ENCODE data around the gene DIO3.

Gene DIO3

DNA sequence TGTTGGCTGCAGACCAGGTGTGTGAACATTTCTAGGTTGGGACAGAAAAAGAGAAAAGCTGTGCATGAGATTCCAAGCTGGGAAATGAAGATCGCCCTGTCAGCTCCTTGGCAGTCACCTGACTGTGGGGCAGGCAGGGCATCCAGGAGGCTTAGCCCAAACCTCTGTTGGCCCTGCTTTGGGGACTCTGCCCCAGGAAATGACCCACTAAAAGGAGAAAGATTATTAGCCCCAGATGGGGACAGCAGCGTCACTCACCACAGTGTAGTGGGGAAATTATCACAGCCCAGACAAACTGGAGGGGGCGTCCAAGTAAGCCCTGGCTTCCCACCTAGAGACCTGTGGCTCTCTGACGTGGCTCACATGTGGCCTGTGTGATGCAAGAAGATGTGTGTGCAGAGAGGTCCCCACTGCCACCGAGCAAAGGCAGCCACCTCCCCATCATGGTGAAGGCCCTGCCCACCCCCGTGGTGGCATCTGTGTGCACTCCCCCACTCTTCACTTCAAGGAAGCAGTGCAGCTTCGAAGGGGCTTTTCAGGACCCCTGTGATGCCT is 39.1 kb downstream of the DIO3 start:
- DNase-seq: no peak

DNA sequence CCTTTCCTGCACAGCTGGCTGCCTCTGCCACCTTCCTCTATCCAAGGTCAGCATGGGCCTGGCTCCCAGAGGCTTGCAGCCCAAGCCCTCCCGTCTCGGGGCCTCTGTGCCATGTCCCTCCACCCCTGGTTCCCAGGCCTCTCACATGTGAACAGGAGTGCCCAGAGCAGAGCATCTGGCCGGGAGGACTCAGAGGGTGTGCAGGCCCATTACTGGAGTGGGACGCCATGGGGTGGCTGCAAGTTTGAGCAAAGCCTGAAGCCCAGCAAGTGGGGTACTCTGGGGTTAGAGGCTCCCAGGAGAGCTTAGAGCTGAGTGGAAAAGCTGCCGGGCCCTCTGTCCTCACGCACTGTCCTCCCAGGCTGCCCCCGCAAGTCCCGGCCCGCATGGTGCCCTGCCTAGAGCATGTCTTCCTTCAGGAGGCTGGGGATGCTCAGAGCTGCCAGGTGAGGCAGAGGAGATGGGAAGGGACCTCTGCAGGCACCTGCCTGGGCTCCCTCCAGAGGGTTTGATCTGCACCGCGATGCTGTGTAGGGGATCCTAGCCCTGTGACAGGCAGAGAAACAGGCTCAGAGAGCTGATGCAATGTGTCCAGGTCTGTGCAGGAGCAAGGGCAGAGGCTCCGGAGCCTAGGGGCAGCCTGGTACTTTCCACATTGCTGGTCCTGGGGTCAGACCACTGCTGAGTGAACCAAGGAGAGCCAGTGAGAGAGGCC is 39.8 kb downstream of the DIO3 start:
- DNase-seq: no peak

DNA sequence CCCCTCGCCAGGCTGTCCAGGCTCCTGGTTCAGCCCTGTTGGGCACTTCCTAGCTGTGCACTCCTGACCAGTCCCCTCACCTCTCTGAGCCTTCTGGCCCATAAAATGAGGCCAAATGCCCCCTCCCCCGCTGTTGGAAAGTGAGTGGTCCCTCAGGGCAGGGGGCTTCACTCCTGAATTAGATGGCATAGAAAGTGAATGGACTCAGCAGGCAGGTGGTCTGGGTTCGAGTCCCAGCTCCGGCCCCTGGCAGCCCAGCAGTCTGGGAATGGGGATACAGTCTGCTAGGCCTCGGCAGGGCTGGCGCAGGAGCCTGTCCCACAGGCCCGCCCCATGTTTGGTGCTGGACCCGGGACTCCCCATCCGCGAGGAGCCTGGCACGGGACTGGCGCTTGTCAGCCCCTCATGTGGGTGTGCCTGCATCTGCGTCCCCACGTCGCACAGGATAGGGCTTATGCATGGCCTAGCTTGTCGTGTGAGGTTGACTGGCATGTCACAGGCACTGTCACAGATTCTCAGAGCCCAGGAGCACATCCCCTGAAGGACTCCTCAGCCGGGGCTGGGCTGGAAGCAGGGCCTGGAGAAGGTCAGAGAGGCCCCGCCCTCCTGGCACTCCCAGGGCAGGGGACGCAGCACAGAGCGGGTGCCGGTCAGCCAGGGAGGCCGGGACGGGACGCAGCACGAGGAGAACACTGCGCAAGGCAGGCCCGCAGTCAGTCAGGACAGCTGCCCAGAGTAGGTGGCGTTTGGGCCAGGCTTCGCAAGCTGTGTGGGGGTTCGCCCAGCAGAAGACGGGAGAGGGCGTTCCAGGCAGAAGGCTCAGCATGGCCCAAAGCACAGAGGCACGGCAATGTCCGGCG is 40.5 kb downstream of the DIO3 start:
- no peak for DNase-seq

DNA sequence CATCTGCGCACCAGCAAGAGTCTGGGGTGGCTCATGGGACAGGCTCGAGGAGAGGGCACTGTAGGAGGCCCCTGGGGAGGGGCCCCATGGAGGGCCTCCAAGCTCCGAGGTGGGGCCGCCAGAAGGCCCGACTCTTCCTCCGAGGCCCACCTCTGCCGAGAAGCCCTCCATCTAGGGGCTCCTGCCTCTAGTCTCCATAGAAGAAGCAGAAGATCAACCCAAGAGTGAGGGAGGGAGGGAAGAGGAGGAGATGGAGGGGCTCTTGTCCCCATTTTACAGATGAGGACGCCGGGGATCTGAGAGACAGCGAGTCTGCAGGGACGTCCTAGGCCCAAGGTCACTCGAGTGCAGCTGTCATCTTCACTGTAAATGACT is 41.2 kb downstream of the DIO3 start:
- no peak for DNase-seq

DNA sequence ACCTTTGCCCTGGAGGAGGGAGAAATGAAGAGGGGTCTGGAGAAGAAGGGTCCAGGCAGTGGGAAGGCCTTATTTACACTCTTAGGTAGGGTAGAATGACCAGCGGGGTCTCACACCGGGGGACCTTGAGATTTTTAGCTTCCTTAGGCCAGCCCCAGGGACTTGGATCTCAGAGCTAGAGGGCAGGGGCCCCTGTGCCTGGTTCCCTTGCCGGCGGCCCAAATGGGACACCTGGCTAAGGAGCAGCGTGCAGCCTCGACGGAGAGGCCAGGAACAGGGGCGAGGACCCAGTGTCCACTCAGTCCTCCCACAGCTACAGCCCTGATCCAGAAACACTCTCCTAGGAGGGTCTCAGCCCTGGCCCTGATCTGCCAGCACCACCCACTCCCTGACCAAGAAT is 41.8 kb downstream of the DIO3 start:
- no peak for DNase-seq

DNA sequence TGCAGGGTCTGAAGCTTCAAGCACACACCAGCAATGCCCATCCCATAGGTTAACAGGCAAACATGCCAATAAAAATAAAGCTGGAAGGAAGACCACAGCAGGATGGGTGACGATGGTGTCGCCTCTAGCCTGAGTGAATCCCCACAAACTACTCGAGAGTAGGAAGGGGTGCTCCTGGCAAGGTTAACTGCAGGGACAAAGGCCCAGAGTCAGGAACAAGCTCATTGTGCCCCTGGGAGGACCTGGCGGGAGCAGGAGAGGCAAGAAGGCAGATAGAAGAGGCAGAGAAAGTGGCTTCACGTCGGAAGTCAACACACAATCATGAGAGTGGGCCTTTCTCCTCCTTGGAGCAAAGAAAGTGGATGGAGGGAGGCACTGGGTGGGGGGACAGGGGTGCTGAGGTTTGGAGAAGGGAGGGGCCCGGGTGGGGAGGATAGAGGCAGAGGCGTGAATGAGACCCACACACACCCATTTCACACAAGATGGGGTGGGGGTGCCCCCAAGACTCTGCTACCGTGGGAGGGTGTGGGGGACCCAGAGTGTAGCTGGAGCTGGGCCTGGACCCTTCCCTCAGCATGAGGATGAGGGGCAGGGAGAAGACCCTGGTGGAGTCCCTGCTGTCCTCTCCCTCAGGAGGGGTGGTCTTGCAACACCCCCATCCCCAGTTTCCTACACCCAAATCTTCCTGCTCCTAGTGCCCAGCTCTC is 43.1 kb downstream of the DIO3 start:
- no peak for DNase-seq

DNA sequence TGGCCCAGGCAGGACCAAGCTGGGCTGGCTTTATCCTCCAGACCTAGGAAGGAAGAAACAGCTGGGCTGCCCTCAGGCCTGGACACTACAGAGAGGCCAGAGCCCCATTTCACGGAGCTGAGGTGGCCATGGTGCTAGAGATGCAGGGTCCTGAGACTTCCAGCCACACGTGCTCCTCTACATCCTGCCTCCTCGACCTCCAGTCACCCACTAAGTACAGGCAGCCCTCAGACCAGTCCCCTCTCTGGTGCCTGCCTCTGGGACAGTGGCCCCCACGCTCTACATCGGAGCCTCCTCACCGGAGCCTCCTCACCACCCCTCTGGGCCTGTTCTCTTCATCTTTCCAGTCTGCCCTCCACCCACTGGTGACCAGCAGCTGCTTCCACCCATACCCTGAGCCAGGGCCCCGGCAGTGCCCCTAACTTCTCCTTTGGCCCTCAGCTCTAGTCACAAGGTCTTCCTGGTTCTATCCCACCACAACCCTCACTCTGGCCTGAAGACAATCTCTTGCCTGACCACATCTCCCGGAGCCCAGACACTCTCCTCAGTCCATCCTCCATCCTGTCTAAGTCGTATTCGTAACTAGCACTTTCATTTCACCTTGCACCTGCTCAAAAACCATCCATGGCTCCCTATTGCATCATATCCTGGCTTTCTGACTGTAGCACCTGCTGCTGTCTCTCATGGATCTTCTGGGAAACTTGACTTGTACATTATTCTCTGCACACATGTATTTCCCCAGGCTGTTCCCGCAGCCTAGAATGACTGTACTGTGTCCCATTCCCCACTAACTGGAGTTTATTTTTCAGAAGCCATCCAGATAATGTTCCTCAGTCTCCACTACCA is 43.9 kb downstream of the DIO3 start:
- no peak for DNase-seq

DNA sequence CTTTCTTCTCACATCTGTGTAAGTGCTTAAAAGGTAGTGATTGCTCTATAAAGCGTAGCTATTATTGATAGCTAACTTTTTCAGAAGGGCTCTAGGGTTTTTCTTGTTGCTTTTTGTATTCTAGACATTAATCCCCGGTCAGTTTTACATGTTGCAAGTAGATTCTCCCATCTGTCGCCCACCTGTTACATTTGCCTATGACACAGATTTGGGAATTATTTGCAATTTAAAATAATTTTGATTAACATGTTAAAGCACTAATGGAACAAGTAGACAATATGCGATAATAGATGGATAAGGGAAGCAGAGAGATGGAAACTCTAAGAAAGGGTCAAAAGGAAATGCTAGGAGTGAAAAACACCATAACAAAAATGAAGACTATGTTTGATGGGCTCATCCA is 44.5 kb downstream of the DIO3 start:
- DNase-seq: no peak
